ENCODE measurements around the gene NDUFS5.
A peak's percentile ranks its signal among the peaks of the same experiment; 100 is the strongest.
"Not testable (repeated sequence)": the region's sequence is repeated elsewhere in the genome, so short reads cannot be mapped to it uniquely, and the experiment has no call there.

Gene NDUFS5

GRCh38 chr1:39026051-39026865 is at the start of gene NDUFS5:
Gene NDUFS5 (plus strand): TSS chr1:39026350. CDS start chr1:39028725, 2,375 bp downstream.
- peak; percentile 79 for DNase-seq (ENCODE audit: low spot score)

- not testable (repeated sequence) for DNase-seq (ENCODE audit: low spot score)
Observed at GRCh38 chr1:38977399-38978244, 48.5 kb upstream of the NDUFS5 start.

- not testable (repeated sequence) for DNase-seq (ENCODE audit: low spot score)
Observed at GRCh38 chr1:38978245-38978542, 48.0 kb upstream of the NDUFS5 start.

- DNase-seq (ENCODE audit: low spot score), result not testable (repeated sequence)
Observed at GRCh38 chr1:38979380-38979779, 46.8 kb upstream of the NDUFS5 start.

- no peak for DNase-seq (ENCODE audit: low spot score)
Observed at GRCh38 chr1:38989979-38990378, 36.2 kb upstream of the NDUFS5 start.

GRCh38 chr1:38990386-38990737 is 35.8 kb upstream of the NDUFS5 start:
- no peak for DNase-seq (ENCODE audit: low spot score)

- DNase-seq (ENCODE audit: low spot score), result peak; percentile 93
Observed at GRCh38 chr1:38990738-38991637, 35.2 kb upstream of the NDUFS5 start, which contains the start of gene AKIRIN1. Gene AKIRIN1 (plus strand): TSS chr1:38991276. CDS start chr1:38991381, 105 bp downstream.

GRCh38 chr1:38991638-38992411 is 34.3 kb upstream of the NDUFS5 start:
- peak; percentile 38 for DNase-seq (ENCODE audit: low spot score)

GRCh38 chr1:38992412-38993111 is 33.6 kb upstream of the NDUFS5 start:
- DNase-seq (ENCODE audit: low spot score), result no peak

GRCh38 chr1:38994196-38994595 is 32.0 kb upstream of the NDUFS5 start:
- DNase-seq (ENCODE audit: low spot score), result no peak

- no peak for DNase-seq (ENCODE audit: low spot score)
Observed at GRCh38 chr1:38997034-38997900, 28.9 kb upstream of the NDUFS5 start.

- DNase-seq (ENCODE audit: low spot score), result no peak
Observed at GRCh38 chr1:38997901-38998190, 28.3 kb upstream of the NDUFS5 start.

- no peak for DNase-seq (ENCODE audit: low spot score)
Observed at GRCh38 chr1:39001516-39002421, 24.4 kb upstream of the NDUFS5 start.

- no peak for DNase-seq (ENCODE audit: low spot score)
Observed at GRCh38 chr1:39003281-39003680, 22.9 kb upstream of the NDUFS5 start.

GRCh38 chr1:39003794-39004193 is 22.4 kb upstream of the NDUFS5 start:
- DNase-seq (ENCODE audit: low spot score), result no peak

- DNase-seq (ENCODE audit: low spot score), result no peak
Observed at GRCh38 chr1:39006287-39006686, 19.9 kb upstream of the NDUFS5 start.

GRCh38 chr1:39006726-39007645 is 19.2 kb upstream of the NDUFS5 start:
- no peak for DNase-seq (ENCODE audit: low spot score)

- not testable (repeated sequence) for DNase-seq (ENCODE audit: low spot score)
Observed at GRCh38 chr1:39014956-39015355, 11.2 kb upstream of the NDUFS5 start.
